SJSA1 (cell line): ENCODE data around the gene TRAM2. TPM values are rescaled to one million over a fixed set of nuclear protein-coding genes. Genes with fewer than 3 reads are reported as not detected.
"Not testable (repeated sequence)": the region's sequence is repeated elsewhere in the genome, so short reads cannot be mapped to it uniquely, and the experiment has no call there.

ENCODE experiments used
- DNase-seq, 2 experiments: peaks; one replicate each; pipeline ENCODE4 v3.0.0-alpha.2; 2015 to 2020; ENCODE audit warnings: low spot score in 2 of 2, low read depth in 1 of 2
- H3K27ac ChIP-seq: fragments of 250-450 bp; sonication (Bioruptor Pico); 2 replicates; pipeline ENCODE4 v1.5.1; 2020; ENCODE audit warnings: mild to moderate bottlenecking, moderate library complexity
- H3K27me3 ChIP-seq: fragments of 250-450 bp; sonication (Bioruptor Pico); replicated peaks from 2 replicates; pipeline ENCODE4 v1.5.1; 2020; ENCODE audit warnings: mild to moderate bottlenecking, moderate library complexity
- H3K36me3 ChIP-seq: fragments of 250-450 bp; sonication (Bioruptor Pico); 2 replicates; pipeline ENCODE4 v1.5.1; 2020; ENCODE audit warnings: mild to moderate bottlenecking
- H3K4me1 ChIP-seq: fragments of 250-450 bp; sonication (Bioruptor Pico); replicated peaks from 2 replicates; pipeline ENCODE4 v1.6.1; 2021; ENCODE audit warnings: mild to moderate bottlenecking
- H3K4me3 ChIP-seq: fragments of 250-450 bp; sonication (Bioruptor Pico); 2 replicates; pipeline ENCODE4 v1.5.1; 2020; ENCODE audit warnings: mild to moderate bottlenecking
- H3K9me3 ChIP-seq: fragments of 250-450 bp; sonication (Bioruptor Pico); replicated peaks from 2 replicates; pipeline ENCODE4 v1.5.1; 2020; ENCODE audit warnings: mild to moderate bottlenecking
- total RNA-seq: library from RNA; depleted of rRNA; stranded (reverse); fragments of >200 nt; shearing (Covaris generic); gene quantifications from 2 replicates; pipeline ENCODE4 v1.2.3, GENCODE V29; 2014

Gene TRAM2
- total RNA-seq, 1 experiment from 2014 or later = 98.1 TPM

- peaks cover 33% of the 10 kb centered on the region for H3K4me1 ChIP-seq
- no peak overlapping the region for H3K27ac ChIP-seq
- peaks cover 45% of the 10 kb centered on the region for H3K36me3 ChIP-seq
- H3K9me3 ChIP-seq = no peaks in the 10 kb centered on the region
- H3K4me3 ChIP-seq = no peak overlapping the region
- DNase-seq = no peak
- no peaks in the 10 kb centered on the region for H3K27me3 ChIP-seq
Measured at GRCh38 chr6:52496631-52497030, 80.2 kb downstream of the TRAM2 start.

- H3K4me1 ChIP-seq = peaks cover 33% of the 10 kb centered on the region
- H3K4me3 ChIP-seq = no peak overlapping the region
- no peaks in the 10 kb centered on the region for H3K27me3 ChIP-seq
- DNase-seq = no peak
- H3K27ac ChIP-seq = no peak overlapping the region
- no peaks in the 10 kb centered on the region for H3K9me3 ChIP-seq
- H3K36me3 ChIP-seq = peaks cover 40% of the 10 kb centered on the region
Measured at GRCh38 chr6:52495922-52496321, 80.9 kb downstream of the TRAM2 start.

GRCh38 chr6:52494298-52495072 lies 82.4 kb downstream of the TRAM2 start:
- Histone ChIP-seq H3K36me3 (peaks cover 34% of the 10 kb centered on the region), H3K4me1 (peaks cover 22% of the 10 kb centered on the region), H3K4me3 (no peak overlapping the region), H3K9me3 (no peaks in the 10 kb centered on the region), H3K27me3 (no peaks in the 10 kb centered on the region), H3K27ac (no peak overlapping the region)
- no peak for DNase-seq

GRCh38 chr6:52493669-52494068 lies 83.2 kb downstream of the TRAM2 start:
- Histone ChIP-seq H3K4me3 (no peak overlapping the region), H3K4me1 (peaks cover 14% of the 10 kb centered on the region), H3K9me3 (no peaks in the 10 kb centered on the region), H3K27me3 (no peaks in the 10 kb centered on the region), H3K36me3 (peaks cover 33% of the 10 kb centered on the region), H3K27ac (no peak overlapping the region)
- no peak for DNase-seq

GRCh38 chr6:52491203-52492069 lies 85.4 kb downstream of the TRAM2 start:
- Histone ChIP-seq H3K9me3 (no peaks in the 10 kb centered on the region), H3K4me3 (no peak overlapping the region), H3K4me1 (no peaks in the 10 kb centered on the region; the same call in 1 of the 2 replicates), H3K27me3 (no peaks in the 10 kb centered on the region), H3K27ac (no peak overlapping the region), H3K36me3 (peaks cover 26% of the 10 kb centered on the region)
- no peak for DNase-seq

- Histone ChIP-seq H3K4me3 (no peak overlapping the region), H3K4me1 (no peaks in the 10 kb centered on the region; the same call in 1 of the 2 replicates), H3K9me3 (no peaks in the 10 kb centered on the region), H3K27me3 (no peaks in the 10 kb centered on the region), H3K36me3 (peaks cover 12% of the 10 kb centered on the region; the same call in 1 of the 2 replicates), H3K27ac (no peak overlapping the region)
- DNase-seq = no peak
Measured at GRCh38 chr6:52489881-52490280, 87.0 kb downstream of the TRAM2 start.

- Histone ChIP-seq H3K36me3 (peaks cover 5% of the 10 kb centered on the region), H3K9me3 (no peaks in the 10 kb centered on the region), H3K27ac (no peak overlapping the region), H3K4me1 (peaks cover 11% of the 10 kb centered on the region), H3K27me3 (no peaks in the 10 kb centered on the region), H3K4me3 (no peak overlapping the region)
- DNase-seq = no peak
Measured at GRCh38 chr6:52483671-52484003, 93.2 kb downstream of the TRAM2 start.

GRCh38 chr6:52482903-52483670 lies 93.8 kb downstream of the TRAM2 start:
- peak in 1 of 2 experiments; percentile 42 for DNase-seq

GRCh38 chr6:52475307-52475706 lies 101.6 kb downstream of the TRAM2 start:
- Histone ChIP-seq H3K36me3 (peaks cover 1% of the 10 kb centered on the region; the same call in 1 of the 2 replicates), H3K9me3 (no peaks in the 10 kb centered on the region), H3K4me3 (no peak overlapping the region), H3K4me1 (no peaks in the 10 kb centered on the region), H3K27ac (no peak overlapping the region), H3K27me3 (no peaks in the 10 kb centered on the region)
- no peak for DNase-seq

More at GRCh38 chr6:52482903-52483670, 93.8 kb downstream of the TRAM2 start:
- Histone ChIP-seq H3K27ac (no peak overlapping the region), H3K36me3 (peaks cover 5% of the 10 kb centered on the region), H3K4me1 (peaks cover 11% of the 10 kb centered on the region), H3K4me3 (no peak overlapping the region), H3K9me3 (no peaks in the 10 kb centered on the region), H3K27me3 (no peaks in the 10 kb centered on the region)

- Histone ChIP-seq H3K4me1 (peaks cover 5% of the 10 kb centered on the region), H3K4me3 (no peak overlapping the region), H3K27me3 (no peaks in the 10 kb centered on the region), H3K9me3 (no peaks in the 10 kb centered on the region), H3K36me3 (no peaks in the 10 kb centered on the region), H3K27ac (no peak overlapping the region)
- no peak for DNase-seq
Measured at GRCh38 chr6:52474173-52474572, 102.7 kb downstream of the TRAM2 start.

GRCh38 chr6:52461194-52461593 lies 115.7 kb downstream of the TRAM2 start:
- not testable (repeated sequence) for H3K9me3 ChIP-seq, DNase-seq, H3K27me3 ChIP-seq, H3K4me1 ChIP-seq, H3K4me3 ChIP-seq, H3K27ac ChIP-seq, H3K36me3 ChIP-seq

- 0 out of 2 replicates have a peak, but pooled peaks cover 2% of the 10 kb centered on the region for H3K9me3 ChIP-seq
- DNase-seq = no peak
- no peak overlapping the region for H3K4me3 ChIP-seq
- H3K27me3 ChIP-seq = no peaks in the 10 kb centered on the region
- H3K36me3 ChIP-seq = peaks cover 6% of the 10 kb centered on the region; the same call in 1 of the 2 replicates
- peaks cover 7% of the 10 kb centered on the region for H3K4me1 ChIP-seq
- H3K27ac ChIP-seq = no peak overlapping the region
Measured at GRCh38 chr6:52457096-52457495, 119.8 kb downstream of the TRAM2 start.

- DNase-seq = peak in 1 of 2 experiments; percentile 3
- Histone ChIP-seq H3K27me3 (no peaks in the 10 kb centered on the region), H3K9me3 (peaks cover 11% of the 10 kb centered on the region; the same call in 1 of the 2 replicates), H3K4me3 (no peak overlapping the region), H3K27ac (no peak overlapping the region), H3K4me1 (peaks cover 7% of the 10 kb centered on the region), H3K36me3 (peaks cover 14% of the 10 kb centered on the region)
Measured at GRCh38 chr6:52454556-52454955, 122.3 kb downstream of the TRAM2 start.
